ENCODE data around the gene RPS14.

RPS14 gene

DNA sequence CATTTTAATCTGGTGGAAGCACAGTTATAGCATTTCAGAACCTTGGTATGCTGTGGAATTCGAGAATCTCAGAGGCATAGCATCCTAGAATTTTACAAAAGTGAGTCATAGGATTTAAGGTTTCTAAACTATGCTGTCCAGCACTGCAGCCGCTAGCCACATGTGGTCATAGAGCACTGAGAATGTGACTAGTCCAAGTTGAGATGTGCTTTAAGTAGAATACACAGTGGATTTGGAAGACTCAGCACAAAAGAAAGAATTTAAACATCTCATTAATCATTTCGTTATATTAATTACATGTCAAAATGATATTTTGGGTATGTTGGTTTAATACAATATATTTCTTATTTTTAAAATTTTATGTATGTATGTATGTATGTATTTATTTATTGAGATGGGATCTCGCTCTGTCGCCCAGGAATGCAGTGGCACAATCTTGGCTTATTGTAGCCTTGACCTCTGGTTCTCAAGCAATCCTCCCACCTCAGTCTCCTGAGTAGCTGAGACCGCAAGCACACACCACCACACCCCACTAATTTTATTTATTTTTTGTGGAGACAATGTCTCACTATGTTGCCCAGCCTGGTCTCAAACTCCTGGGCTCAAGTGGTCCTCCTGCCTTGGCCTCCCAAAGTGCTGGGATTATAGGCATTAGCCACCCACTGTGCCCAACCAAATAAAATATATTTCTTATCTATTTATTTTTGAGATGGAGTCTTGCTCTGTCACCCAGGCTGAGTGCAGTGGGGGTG, 20.4 kb upstream of the RPS14 start:
- no peak overlapping the region for H3K4me3 ChIP-seq (ENCODE audit: low read depth, low read length)
- TF ChIP-seq, protein P1, sequence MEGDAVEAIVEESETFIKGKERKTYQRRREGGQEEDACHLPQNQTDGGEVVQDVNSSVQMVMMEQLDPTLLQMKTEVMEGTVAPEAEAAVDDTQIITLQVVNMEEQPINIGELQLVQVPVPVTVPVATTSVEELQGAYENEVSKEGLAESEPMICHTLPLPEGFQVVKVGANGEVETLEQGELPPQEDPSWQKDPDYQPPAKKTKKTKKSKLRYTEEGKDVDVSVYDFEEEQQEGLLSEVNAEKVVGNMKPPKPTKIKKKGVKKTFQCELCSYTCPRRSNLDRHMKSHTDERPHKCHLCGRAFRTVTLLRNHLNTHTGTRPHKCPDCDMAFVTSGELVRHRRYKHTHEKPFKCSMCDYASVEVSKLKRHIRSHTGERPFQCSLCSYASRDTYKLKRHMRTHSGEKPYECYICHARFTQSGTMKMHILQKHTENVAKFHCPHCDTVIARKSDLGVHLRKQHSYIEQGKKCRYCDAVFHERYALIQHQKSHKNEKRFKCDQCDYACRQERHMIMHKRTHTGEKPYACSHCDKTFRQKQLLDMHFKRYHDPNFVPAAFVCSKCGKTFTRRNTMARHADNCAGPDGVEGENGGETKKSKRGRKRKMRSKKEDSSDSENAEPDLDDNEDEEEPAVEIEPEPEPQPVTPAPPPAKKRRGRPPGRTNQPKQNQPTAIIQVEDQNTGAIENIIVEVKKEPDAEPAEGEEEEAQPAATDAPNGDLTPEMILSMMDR (IDR thresholded peaks at IDR 0.05; ENCODE audit: low read depth, low read length), result no peak
- TF ChIP-seq MYC (IDR thresholded peaks at IDR 0.05; ENCODE audit: low read depth, low read length) (no peak), MAX (IDR thresholded peaks at IDR 0.05; ENCODE audit: low read depth, low read length) (no peak), POLR2A (IDR thresholded peaks at IDR 0.05; ENCODE audit: extremely low read depth, insufficient read length) (no peak)
- no peak for DNase-seq (ENCODE audit: low read depth)

GRCh38 chr5:150468206-150468605, 18.7 kb upstream of the RPS14 start:
- H3K4me3 ChIP-seq (ENCODE audit: low read depth, low read length), result no peak overlapping the region
- DNase-seq (ENCODE audit: low read depth), result no peak
- TF ChIP-seq POLR2A (IDR thresholded peaks at IDR 0.05; ENCODE audit: extremely low read depth, insufficient read length) (no peak), MAX (IDR thresholded peaks at IDR 0.05; ENCODE audit: low read depth, low read length) (no peak), MYC (IDR thresholded peaks at IDR 0.05; ENCODE audit: low read depth, low read length) (no peak)
- TF ChIP-seq, protein P1 (IDR thresholded peaks at IDR 0.05; ENCODE audit: low read depth, low read length), result no peak

GRCh38 chr5:150465927-150466326, 16.4 kb upstream of the RPS14 start:
- no peak overlapping the region for H3K4me3 ChIP-seq (ENCODE audit: low read depth, low read length)
- no peak for DNase-seq (ENCODE audit: low read depth)
- TF ChIP-seq MYC (IDR thresholded peaks at IDR 0.05; ENCODE audit: low read depth, low read length) (no peak), MAX (IDR thresholded peaks at IDR 0.05; ENCODE audit: low read depth, low read length) (no peak), POLR2A (IDR thresholded peaks at IDR 0.05; ENCODE audit: extremely low read depth, insufficient read length) (no peak)
- TF ChIP-seq, protein P1 (IDR thresholded peaks at IDR 0.05; ENCODE audit: low read depth, low read length), result no peak

DNA sequence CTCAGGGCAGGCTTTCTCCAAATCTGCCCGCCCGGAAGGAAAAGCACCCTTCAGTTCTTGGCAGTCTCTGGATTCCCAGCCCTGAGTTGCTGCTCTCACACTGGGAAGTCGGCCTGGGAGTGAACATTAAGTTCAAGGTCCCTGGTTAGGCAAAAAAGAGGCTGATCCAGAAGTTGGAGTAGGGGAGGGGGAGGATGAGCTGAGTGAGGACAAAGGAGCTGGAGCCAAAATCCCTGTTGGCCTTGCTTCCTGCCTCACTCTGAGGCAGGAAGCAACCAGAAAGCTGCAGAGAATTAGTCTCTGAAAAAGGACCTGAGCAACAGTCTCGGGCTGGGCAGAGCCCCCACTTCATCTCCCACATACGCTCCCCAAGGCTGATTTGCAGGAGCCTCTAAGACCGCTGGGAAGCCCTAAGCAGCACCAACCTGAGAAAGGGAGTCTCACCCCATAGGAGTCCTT, 15.0 kb upstream of the RPS14 start:
- no peak for TF ChIP-seq POLR2A (IDR thresholded peaks at IDR 0.05; ENCODE audit: extremely low read depth, insufficient read length)
- TF ChIP-seq MYC (IDR thresholded peaks at IDR 0.05; ENCODE audit: low read depth, low read length), result no peak
- no peak for TF ChIP-seq MAX (IDR thresholded peaks at IDR 0.05; ENCODE audit: low read depth, low read length)
- TF ChIP-seq, protein P1 (IDR thresholded peaks at IDR 0.05; ENCODE audit: low read depth, low read length), result no peak
- no peak for DNase-seq (ENCODE audit: low read depth)
- H3K4me3 ChIP-seq (ENCODE audit: low read depth, low read length), result no peak overlapping the region

DNA sequence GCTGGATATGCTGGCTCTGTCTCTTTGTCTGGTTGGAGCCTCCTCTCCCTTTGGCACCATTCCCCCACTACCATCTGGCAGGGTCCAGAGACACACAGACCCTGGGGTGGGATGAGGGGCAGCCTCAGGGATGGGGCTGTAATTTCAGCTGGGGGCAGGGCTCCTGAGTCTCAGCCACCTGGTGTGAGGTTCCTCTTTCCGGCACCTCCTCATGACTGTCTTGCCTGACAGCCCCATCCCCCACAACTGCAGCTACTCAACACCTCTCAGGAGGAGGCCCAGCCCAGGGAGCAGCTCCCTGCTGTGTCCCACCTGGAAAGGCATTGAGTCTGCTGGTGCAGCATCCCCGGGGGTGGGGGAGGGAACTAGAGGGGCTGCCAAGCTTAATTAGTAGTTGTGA, 11.7 kb upstream of the RPS14 start:
- no peak for TF ChIP-seq POLR2A (IDR thresholded peaks at IDR 0.05; ENCODE audit: extremely low read depth, insufficient read length)

GRCh38 chr5:150460781-150461180, 11.2 kb upstream of the RPS14 start:
- TF ChIP-seq MAX (IDR thresholded peaks at IDR 0.05; ENCODE audit: low read depth, low read length), result no peak
- no peak for TF ChIP-seq POLR2A (IDR thresholded peaks at IDR 0.05; ENCODE audit: extremely low read depth, insufficient read length)
- TF ChIP-seq MYC (IDR thresholded peaks at IDR 0.05; ENCODE audit: low read depth, low read length), result no peak
- TF ChIP-seq, protein P1 (IDR thresholded peaks at IDR 0.05; ENCODE audit: low read depth, low read length), result no peak
- DNase-seq (ENCODE audit: low read depth), result no peak
- no peak overlapping the region for H3K4me3 ChIP-seq (ENCODE audit: low read depth, low read length)

More for the DNA sequence above, 11.7 kb upstream of the RPS14 start:
- DNase-seq (ENCODE audit: low read depth), result peak; percentile 61
- no peak overlapping the region for H3K4me3 ChIP-seq (ENCODE audit: low read depth, low read length)

All from NB4 (cell line).